ENCODE data around the gene SFXN5. TPM values are rescaled to one million over a fixed set of nuclear protein-coding genes. Genes with fewer than 3 reads are reported as not detected.

Gene SFXN5
- total and polyA plus RNA-seq, 2 of the 4 experiments (the other 2 are of a cell fraction), result 8.6 to 17.0 TPM

DNA sequence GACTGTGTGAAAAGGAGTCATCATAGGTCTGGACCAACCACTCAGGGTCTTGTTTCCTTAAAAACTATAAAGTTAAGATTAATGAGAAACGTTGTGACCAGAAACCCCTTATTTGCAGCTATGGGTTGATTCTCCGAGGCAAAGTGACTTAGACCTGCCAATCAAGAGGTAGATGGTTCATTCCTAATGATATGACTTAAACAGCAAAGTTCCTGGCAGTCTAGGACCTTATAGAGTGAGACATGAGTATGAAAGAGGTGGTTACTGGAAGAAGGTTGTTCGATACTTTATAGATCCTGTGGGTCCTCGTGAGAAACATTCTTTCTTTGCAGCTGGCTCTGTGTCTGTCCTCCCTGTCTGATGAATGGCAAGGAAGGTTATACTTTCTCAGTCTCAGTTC is 8.0 kb downstream of the SFXN5 start:
- Histone ChIP-seq H3K9me1 (ENCODE audit: insufficient read depth, low read length) (peaks cover 7% of the 10 kb centered on the region), H3K4me3 (ENCODE audit: insufficient read depth, low read depth, low read length) (no peak overlapping the region), H3K4me2 (ENCODE audit: low read depth, low read length) (peak overlapping the region; percentile 74), H4K5ac (ENCODE audit: low read depth, low read length) (peak overlapping the region; percentile 76), H3K9ac (ENCODE audit: low read depth, low read length) (no peak overlapping the region; the same call in 1 of the 2 replicates), H3K9me3 (ENCODE audit: control insufficient read depth, insufficient read depth, low read length) (no peaks in the 10 kb centered on the region), H4K20me1 (ENCODE audit: insufficient read depth, low read length) (0 out of 2 replicates have a peak, but pooled peaks cover 3% of the 10 kb centered on the region), H3K27ac (ENCODE audit: insufficient read depth, low read length) (peak overlapping the region; percentile 68), H4K8ac (ENCODE audit: low read depth in 2 of 2, low read length in 2 of 2) (peak overlapping the region; percentile 58 to 81), H3K14ac (replicated peaks; ENCODE audit: low read depth, low read length) (peak overlapping the region; percentile 89), H3K4me1 (ENCODE audit: control insufficient read depth, insufficient read depth, low read length) (peaks cover 15% of the 10 kb centered on the region), H2BK120ac (ENCODE audit: low read depth, low read length) (peak overlapping the region; percentile 88), H3K4ac (ENCODE audit: low read depth, low read length) (peak overlapping the region; percentile 83), H3K27me3 (ENCODE audit: control insufficient read depth, insufficient read depth, low read length) (no peaks in the 10 kb centered on the region), H2AK5ac (ENCODE audit: low read depth, low read length) (peak overlapping the region; percentile 56), H2BK15ac (ENCODE audit: low read depth, low read length) (peak overlapping the region; percentile 63; the same call in 2 of the 3 replicates), H2AFZ (replicated peaks; ENCODE audit: low read length, poor library complexity) (peak overlapping the region; percentile 7), H3K23ac (ENCODE audit: low read depth, low read length) (peak overlapping the region; percentile 55; the same call in 1 of the 2 replicates), H3K36me3 (ENCODE audit: control insufficient read depth, insufficient read depth, low read length) (peaks cover under 1% of the 10 kb centered on the region; the same call in 1 of the 2 replicates), H3K79me1 (ENCODE audit: low read depth in 1 of 2, low read length in 2 of 2) (peaks cover 35 to 77% of the 10 kb centered on the region in 2 experiments), H3K56ac (ENCODE audit: extremely low read depth, insufficient read depth, low read length) (peak overlapping the region; percentile 16), H2AK9ac (replicated peaks; ENCODE audit: low read depth, low read length, poor library complexity) (no peak overlapping the region), H3K18ac (ENCODE audit: low read depth, low read length) (peak overlapping the region; percentile 93), H4K91ac (ENCODE audit: insufficient read depth, low read depth, low read length) (peak overlapping the region; percentile 79), H2BK20ac (ENCODE audit: low read depth, low read length) (peak overlapping the region; percentile 92), H2BK5ac (ENCODE audit: low read depth, low read length, poor library complexity, severe bottlenecking) (peak overlapping the region; percentile 74)
- no TSS peak for BruUV-seq (replicated peaks)
- POLR2A ChIA-PET (ENCODE audit: unreplicated experiment), result no interaction called here
- DNase-seq (no peak), ATAC-seq (ENCODE audit: low read depth) (peak; percentile 21)
- intact Hi-C loops (cut with micrococcal nuclease) (loop anchor here (5.0 kb wide), 1 partner anchor 41 kb away; no protein-coding TSS in a partner anchor), in situ Hi-C loops (cut with MboI; ENCODE audit: low sequenced_read_pairs) (no loop called here), dilution Hi-C loops (cut with HindIII; ENCODE audit: low sequenced_read_pairs, unreplicated experiment) (no loop called here)
- TF ChIP-seq RAD21 (IDR thresholded peaks at IDR 0.05; ENCODE audit: low read length) (no peak), RFX5 (IDR thresholded peaks at IDR 0.05; ENCODE audit: low read depth, low read length) (no peak), CEBPB (IDR thresholded peaks at IDR 0.05; ENCODE audit: low read depth, low read length) (no peak), MXI1 (IDR thresholded peaks at IDR 0.05; ENCODE audit: borderline replicate concordance, low read depth, low read length) (no peak), MAZ (IDR thresholded peaks at IDR 0.05; ENCODE audit: borderline replicate concordance, low read depth, low read length) (no peak), FOS (IDR thresholded peaks at IDR 0.05; ENCODE audit: low read depth, low read length) (no peak), NFE2L2 (IDR thresholded peaks at IDR 0.05; ENCODE audit: low read depth, low read length) (no peak), POLR2A (IDR thresholded peaks at IDR 0.05; ENCODE audit: low read depth, low read length) (no peak), MAFK (IDR thresholded peaks at IDR 0.05; ENCODE audit: low read depth, low read length) (no peak)
- TF ChIP-seq, protein P1, sequence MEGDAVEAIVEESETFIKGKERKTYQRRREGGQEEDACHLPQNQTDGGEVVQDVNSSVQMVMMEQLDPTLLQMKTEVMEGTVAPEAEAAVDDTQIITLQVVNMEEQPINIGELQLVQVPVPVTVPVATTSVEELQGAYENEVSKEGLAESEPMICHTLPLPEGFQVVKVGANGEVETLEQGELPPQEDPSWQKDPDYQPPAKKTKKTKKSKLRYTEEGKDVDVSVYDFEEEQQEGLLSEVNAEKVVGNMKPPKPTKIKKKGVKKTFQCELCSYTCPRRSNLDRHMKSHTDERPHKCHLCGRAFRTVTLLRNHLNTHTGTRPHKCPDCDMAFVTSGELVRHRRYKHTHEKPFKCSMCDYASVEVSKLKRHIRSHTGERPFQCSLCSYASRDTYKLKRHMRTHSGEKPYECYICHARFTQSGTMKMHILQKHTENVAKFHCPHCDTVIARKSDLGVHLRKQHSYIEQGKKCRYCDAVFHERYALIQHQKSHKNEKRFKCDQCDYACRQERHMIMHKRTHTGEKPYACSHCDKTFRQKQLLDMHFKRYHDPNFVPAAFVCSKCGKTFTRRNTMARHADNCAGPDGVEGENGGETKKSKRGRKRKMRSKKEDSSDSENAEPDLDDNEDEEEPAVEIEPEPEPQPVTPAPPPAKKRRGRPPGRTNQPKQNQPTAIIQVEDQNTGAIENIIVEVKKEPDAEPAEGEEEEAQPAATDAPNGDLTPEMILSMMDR (conservative IDR thresholded peaks at IDR 0.05; ENCODE audit: low read depth, low read length), result no peak
- TF ChIP-seq, protein P2, sequence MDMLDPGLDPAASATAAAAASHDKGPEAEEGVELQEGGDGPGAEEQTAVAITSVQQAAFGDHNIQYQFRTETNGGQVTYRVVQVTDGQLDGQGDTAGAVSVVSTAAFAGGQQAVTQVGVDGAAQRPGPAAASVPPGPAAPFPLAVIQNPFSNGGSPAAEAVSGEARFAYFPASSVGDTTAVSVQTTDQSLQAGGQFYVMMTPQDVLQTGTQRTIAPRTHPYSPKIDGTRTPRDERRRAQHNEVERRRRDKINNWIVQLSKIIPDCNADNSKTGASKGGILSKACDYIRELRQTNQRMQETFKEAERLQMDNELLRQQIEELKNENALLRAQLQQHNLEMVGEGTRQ (IDR thresholded peaks at IDR 0.05; ENCODE audit: low read depth, low read length), result no peak
- TF ChIP-seq, protein P3, sequence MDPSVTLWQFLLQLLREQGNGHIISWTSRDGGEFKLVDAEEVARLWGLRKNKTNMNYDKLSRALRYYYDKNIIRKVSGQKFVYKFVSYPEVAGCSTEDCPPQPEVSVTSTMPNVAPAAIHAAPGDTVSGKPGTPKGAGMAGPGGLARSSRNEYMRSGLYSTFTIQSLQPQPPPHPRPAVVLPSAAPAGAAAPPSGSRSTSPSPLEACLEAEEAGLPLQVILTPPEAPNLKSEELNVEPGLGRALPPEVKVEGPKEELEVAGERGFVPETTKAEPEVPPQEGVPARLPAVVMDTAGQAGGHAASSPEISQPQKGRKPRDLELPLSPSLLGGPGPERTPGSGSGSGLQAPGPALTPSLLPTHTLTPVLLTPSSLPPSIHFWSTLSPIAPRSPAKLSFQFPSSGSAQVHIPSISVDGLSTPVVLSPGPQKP (IDR thresholded peaks at IDR 0.05; ENCODE audit: borderline replicate concordance, low read depth, low read length), result no peak
- WGBS, 2 experiments (ENCODE audit: extremely low coverage in 2 of 2, insufficient read length in 1 of 2), result 76% methylated on average over 2 of the region's 4 CpGs; no CpG with 5 or more reads in 1 of the 2 experiments
- CTCF ChIA-PET, result no interaction called here

Data from IMR-90 (cell line).